ENCODE data around the gene SERPINA1.

- no peak for TF ChIP-seq EZH2 (optimal IDR thresholded peaks at IDR 0.05; ENCODE audit: low read depth, low read length)
- TF ChIP-seq CTCF (IDR thresholded peaks at IDR 0.05; ENCODE audit: low read length), result no peak
Observed at GRCh38 chr14:94384342-94384741, 4.1 kb downstream of the SERPINA1 start.
